NCI-H345 treated with DMSO at 0.1 percent for 48 hours (cell line): ENCODE data around the gene ERBB2.

Experiments
- DNase-seq: peaks from one replicate; lab custom pipeline; 2025; ENCODE audit not compliant: unreplicated experiment; lab: John Stamatoyannopoulos, UW

The ERBB2 gene

DNA sequence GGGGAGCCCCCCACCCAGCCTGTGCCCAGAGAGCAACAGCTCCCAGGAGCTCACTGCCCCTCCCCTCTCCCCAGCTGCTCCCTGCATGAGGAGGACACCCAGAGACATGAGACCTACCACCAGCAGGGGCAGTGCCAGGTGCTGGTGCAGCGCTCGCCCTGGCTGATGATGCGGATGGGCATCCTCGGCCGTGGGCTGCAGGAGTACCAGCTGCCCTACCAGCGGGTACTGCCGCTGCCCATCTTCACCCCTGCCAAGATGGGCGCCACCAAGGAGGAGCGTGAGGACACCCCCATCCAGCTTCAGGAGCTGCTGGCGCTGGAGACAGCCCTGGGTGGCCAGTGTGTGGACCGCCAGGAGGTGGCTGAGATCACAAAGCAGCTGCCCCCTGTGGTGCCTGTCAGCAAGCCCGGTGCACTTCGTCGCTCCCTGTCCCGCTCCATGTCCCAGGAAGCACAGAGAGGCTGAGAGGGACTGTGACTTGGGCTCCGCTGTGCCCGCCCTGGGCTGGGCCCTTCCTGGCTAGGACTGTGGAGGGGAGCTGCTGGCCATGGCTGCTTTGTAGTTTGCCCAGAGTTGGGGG is 34.1 kb upstream of the ERBB2 start:
- peak; percentile 34 for DNase-seq

GRCh38 chr17:39666231-39666600 is 33.6 kb upstream of the ERBB2 start:
- no peak for DNase-seq

DNA sequence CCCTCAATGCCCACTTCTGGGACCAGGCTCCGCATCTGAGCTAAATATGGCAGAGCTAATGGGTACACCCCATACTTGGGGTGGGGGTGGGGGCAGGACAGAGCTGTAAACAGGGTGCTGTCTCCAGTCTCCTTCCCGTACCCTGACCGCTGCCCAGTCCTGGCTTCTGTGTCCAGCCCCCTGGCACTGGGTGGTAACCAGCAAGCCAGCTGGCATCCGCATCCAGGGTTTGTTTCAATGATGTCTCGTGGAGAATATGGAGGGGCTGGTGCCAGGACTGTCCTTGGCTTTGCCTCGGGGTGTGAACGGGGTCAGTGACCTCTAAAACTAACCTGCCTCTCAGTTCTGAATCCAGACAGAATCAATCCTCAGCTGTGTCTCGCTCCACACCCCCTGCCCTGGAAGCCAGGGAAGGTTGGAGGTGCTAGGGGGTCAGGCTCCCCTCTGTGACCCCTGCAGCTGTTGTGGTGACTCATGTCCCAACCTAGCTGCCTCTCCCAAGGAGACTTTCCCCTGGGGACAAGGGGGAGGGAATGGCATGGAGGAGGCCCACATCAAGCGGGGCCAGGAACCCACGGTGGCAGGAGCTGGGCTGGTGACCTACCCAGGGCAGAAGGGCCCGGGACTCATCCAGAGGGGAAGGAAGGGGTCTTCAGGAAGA is 33.1 kb upstream of the ERBB2 start:
- DNase-seq: no peak

DNA sequence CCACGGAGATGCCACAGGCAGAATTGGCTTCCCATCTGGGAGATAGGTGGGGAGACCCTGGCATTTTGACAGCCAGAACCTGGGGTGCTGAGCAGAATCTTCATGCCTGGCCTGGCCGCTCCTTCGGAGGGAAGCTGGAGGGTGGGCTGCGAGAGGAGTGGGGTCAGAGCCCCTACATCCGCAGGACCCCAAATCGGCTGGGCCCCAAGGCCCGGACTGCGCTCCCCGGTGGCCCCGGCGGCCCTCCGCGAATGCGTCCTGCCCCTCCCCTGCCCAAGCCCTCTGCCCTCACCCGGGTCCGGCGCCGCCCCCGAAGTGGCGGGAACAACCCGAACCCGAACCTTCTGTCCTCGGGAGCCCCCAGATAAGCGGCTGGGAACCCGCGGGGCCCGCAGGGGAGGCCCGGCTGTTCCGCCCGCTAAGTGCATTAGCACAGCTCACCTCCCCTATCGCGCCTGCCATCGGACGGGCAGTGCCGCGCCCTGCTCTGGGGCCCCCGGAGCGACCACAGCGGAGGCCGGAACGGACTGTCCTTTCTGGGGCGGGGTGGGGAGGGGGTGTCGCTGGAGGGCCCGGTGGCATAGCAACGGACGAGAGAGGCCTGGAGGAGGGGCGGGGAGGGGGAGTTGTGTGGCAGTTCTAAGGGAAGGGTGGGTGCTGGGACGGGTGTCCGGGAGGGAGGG is 32.5 kb upstream of the ERBB2 start:
- no peak for DNase-seq

GRCh38 chr17:39667945-39668924 is 31.6 kb upstream of the ERBB2 start, which contains the start of gene PNMT:
TSS of gene PNMT (plus strand) at chr17:39668453. CDS start at chr17:39668476, 23 bp downstream.
- peak; percentile 21 for DNase-seq

- DNase-seq: no peak
Measured at GRCh38 chr17:39669897-39670735, 29.7 kb upstream of the ERBB2 start.

- DNase-seq: no peak
Measured at GRCh38 chr17:39670746-39671145, 29.1 kb upstream of the ERBB2 start.

DNA sequence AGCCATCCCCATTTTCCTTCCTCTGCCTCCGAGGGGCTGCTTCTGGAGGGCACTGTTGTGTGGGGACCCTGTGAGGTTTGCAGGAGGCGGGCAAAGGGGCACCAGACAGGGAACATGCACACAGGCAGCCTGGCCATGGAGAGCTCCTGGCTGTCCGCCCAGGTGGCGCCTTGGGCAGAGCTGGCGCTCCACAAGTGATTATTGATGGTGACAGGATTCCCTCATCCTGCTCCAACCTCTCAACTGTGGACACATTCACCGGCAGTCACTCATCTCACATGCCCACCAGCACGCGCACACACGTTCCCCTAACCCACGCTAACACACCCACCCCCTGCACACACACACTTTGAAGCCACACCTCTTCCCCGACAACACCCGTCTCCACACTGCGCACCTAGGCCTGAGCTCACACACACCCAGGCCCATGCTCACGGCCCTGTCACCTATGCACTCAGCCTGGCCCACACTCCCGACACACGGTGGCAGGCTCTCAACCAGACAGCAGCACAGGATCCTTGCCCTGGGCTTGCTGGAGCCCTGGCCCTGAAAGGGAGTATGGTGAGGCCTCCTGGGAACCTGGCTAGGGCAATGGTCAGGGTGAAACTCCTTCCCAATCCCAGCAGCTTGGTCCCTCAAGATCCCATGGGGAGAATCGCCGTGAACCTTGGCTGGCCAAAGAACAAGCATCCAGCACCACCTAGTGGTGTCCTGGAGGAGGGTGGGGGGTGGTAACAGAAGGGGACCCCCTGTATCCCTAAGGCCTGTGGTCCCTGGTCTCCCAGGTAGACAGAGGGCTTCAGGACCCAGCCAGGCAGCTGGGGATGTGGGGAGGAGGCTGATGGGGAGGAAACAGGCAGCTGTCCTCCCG is 28.0 kb upstream of the ERBB2 start:
- DNase-seq: no peak

- DNase-seq: no peak
Measured at GRCh38 chr17:39672522-39673334, 27.1 kb upstream of the ERBB2 start.

GRCh38 chr17:39673335-39674081 is 26.4 kb upstream of the ERBB2 start:
- DNase-seq: no peak

- no peak for DNase-seq
Measured at GRCh38 chr17:39674179-39674578, 25.7 kb upstream of the ERBB2 start.

DNA sequence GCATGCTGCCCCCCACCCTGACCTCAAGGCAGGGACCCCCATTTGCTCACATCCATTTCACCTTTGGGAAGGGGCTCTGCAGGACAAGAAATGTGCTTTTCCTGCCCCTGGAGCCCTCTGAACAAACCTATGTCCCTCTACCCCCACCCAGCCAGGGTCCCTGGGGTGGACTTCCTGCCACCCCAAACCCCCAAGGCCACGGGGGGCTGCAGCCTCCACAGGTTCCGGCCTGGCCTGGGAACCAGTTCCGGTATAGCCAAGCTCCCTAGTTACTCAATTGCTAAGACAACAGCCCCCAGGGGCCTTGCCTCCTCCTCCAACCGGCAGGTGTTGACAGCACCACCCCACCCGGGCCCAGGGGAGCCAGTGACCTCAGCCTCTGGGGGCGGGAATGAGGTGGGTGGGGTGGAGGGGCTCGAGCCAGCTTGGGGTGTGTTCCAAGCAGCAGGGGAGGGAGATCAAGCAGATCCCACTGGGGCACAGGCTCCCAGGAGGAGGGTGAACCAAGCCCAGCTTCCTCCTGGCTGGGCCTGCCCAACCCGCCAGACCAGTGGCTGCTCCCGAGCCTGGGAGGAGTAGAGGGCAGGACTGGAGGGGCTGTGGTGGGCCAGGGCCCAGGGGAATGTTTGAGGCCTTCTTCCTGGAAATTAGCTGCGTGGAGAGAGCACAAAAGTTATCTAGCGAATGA is 25.0 kb upstream of the ERBB2 start:
- peak; percentile 19 for DNase-seq

- no peak for DNase-seq
Measured at GRCh38 chr17:39675390-39676082, 24.3 kb upstream of the ERBB2 start.

GRCh38 chr17:39676198-39676819 is 23.6 kb upstream of the ERBB2 start:
- DNase-seq: peak; percentile 51

GRCh38 chr17:39677072-39677471 is 22.8 kb upstream of the ERBB2 start:
- DNase-seq: no peak
